Measurements from ENCODE around the gene KRTAP10-4.

DNA sequence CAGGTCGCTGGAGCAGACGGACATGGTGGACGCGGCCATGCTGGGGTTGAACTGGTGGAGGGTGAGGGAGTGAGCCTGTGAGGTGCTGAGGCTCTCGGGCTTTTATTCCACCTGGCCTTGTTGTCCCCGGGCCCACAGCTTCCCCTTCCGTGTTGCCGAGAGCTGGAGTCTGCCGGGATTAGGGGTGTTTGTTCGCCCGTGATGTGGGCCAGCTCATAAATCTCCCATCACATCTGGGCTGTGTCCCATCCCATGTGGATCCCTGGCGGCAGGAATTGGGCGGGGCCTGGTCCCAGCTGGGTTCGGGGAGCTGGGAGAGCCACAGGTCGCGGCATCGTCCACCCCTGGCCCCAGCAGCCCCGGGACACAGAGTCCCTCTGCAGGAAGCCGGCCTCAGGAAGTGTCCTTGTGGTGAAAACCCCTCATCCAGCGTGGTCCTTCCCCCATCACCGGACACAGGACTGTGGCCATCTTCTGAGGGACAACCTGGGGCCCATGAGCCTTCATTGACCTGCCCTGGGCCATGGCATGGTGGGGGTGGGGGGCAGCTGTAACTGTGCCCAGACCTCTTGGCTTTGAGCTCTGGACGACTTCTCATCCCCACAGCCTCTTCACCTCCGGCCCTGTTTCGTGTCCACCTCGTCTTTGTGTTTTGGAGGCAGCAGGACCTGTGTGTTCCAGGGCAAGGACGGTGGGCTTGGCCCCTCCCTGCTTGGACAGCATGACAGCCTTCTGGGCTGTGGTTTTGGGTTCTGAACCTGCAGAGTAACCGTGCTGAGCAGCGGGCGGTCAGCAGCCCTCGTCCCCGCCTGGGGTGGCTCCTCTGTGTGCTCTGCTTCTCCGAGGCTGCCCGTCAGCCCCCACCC, 19.1 kb downstream of the KRTAP10-4 start, which contains the start of gene KRTAP10-6:
- TF ChIP-seq CTCF (IDR thresholded peaks at IDR 0.05), result no peak
- no peak for TF ChIP-seq POLR2A (IDR thresholded peaks at IDR 0.05)
- no peak for TF ChIP-seq POLR2AphosphoS5 (IDR thresholded peaks at IDR 0.05)
